Activated CD8-positive, alpha-beta memory T cell treated with anti-CD3 and anti-CD28 coated beads, Interleukin-2, amount 50 U/mL, for 48 hours (primary cell): Measurements from ENCODE around the gene SYT1.
"Not testable (repeated sequence)": the region's sequence is repeated elsewhere in the genome, so short reads cannot be mapped to it uniquely, and the experiment has no call there.

Source experiments
- DNase-seq: peaks from one replicate; pipeline ENCODE4 v3.0.0-alpha.2; 2020

The SYT1 gene

DNA sequence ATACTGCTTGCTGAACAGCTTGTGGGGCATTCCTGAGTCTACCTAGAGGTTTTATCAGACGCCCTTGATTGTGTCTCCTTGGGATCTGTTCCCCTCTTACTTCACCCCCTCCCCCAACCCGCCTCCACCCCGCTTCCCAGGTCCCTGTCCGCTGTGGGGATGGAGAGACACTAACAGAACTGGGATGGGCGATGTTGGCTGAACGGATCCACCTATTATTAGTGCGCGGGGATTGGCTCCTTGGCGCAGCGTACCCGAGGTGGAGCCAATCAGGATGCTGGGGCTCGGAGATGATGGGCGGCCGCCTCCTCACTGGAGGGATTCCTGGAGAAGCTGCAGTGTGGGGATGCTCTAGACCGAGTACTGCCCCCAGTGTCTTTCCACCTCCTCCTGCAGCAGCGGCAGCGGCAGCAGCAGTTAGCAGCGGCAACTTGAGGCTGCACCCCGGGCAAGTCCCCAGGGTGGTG, at the start of gene SYT1:
TSS of gene SYT1 (plus strand) at position 372 of the 467 bp plus-strand sequence.
- no peak for DNase-seq

- DNase-seq, result no peak
Observed at GRCh38 chr12:78818487-78818886, 46.1 kb upstream of the SYT1 start.

- DNase-seq, result no peak
Observed at GRCh38 chr12:78820946-78821345, 43.6 kb upstream of the SYT1 start.

- no peak for DNase-seq
Observed at GRCh38 chr12:78824918-78825317, 39.7 kb upstream of the SYT1 start.

- DNase-seq, result no peak
Observed at GRCh38 chr12:78829690-78830089, 34.9 kb upstream of the SYT1 start.

DNA sequence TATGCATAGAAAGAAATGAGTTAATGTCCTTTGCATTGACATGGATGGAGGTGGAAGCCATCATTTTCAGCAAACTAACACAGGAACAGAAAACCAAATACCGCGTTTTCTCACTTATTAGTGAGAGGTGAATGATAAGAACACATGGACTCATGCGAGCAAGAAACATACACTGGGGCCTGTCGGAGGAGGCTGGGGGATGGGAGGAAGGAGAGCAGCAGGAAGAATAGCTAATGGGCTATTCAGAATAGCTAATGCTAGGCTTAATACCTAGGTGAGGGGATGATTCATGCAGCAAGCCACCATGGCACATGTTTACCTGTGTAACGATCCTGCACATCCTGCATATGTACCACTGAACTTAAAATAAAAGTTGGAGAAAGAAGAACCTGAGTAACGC, 29.1 kb upstream of the SYT1 start:
- DNase-seq, result no peak

GRCh38 chr12:78840518-78841019, 24.0 kb upstream of the SYT1 start:
- DNase-seq, result not testable (repeated sequence)

- no peak for DNase-seq
Observed at GRCh38 chr12:78853231-78853630, 11.3 kb upstream of the SYT1 start.

- DNase-seq, result no peak
Observed at GRCh38 chr12:78863482-78864402, 832 bp upstream of the SYT1 start.

GRCh38 chr12:78864870-78865463, 393 bp downstream of the SYT1 start:
- no peak for DNase-seq

DNA sequence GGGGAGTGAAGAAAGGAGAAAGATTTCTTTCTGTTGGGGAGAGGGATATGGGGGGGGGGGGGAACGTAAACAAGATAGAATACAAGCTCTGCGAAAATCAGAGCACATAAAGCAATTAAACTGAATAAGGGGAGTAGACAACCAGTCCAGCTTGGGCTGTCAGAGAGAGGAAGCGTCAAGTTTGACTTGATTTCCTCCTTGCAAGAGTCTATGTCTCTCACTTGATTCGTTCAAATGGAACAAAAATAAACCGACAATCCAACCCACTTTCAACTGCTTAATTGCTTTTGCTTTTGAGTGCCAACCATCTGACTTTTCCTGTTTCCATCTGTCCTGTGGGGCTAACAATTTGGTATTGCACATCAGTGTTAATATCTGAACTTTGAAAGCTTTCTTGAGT, 942 bp downstream of the SYT1 start:
- no peak for DNase-seq

DNA sequence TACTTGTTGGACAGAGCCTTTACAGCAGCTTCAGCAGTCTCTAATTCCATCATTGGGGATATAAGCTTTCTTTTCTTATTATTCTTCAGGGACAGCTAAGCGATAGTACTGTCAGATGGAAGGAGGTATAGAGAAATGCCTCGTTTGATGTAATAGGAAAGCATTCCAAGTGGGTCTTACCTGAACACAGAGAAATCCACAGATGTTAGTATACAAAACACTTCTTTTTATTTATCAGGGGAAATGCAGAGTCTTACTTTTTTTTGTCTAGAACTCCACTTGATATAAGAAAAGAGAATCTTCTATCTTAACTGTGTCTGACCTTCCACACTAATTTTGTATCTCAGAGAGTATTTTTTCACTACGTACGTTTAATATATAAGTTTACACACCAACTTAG, 1.9 kb downstream of the SYT1 start:
- no peak for DNase-seq

DNA sequence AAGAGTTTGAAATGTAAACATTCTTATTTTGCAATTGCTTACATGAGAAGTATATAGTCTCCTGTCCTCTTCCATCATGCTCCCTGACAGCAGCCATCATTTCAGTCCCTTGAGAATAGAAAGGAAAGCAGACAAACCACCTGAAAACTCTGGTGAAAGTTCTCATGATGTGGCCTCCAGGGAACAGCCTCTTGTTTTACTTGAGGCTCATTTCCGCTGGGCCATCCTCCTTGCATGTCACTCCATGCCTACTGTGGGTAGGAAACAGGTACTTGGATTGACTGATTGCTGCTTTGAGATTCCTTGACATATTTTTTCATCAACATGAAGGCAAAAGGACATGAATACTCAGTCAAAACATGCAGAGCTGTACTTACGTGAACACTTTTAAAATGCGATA, 6.0 kb downstream of the SYT1 start:
- DNase-seq, result no peak

GRCh38 chr12:78871566-78871965, 7.0 kb downstream of the SYT1 start:
- DNase-seq, result no peak

DNA sequence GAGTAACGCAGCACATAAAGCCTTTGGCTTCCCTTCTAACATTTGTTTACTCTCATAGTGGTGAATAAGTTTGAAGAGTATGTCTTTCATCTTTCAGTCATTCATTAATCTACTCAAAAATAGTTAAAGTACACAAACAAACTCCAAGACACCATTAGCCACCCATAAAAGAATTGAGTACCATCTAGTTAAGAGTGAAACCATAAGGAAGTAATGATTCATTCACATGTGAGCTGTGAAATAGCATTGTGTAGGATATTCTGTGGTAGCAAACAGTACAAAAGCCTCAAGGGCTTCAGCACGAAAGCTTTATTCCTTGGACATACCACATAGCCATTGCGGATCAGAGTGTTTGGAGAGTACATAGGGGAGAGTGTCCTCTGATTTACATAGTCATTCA, 13.9 kb downstream of the SYT1 start:
- DNase-seq, result no peak

DNA sequence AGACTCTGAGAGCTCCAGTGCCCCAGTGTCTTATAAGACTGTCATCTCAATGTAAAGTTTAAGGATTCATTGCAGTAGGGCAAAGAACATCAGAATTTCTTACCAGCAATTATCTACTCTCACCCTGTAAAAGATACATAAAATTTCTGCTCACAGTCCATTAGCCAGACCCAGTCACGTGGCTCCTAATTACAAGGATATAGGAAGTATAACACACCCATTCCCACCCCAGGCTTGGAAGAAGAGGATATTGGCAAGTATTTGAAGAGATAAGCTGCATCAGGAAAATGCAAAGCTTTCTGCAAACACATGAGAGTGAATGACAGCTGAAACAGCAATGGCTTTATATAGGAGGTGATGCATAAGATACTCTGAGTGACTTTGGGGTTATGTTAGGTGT, 14.3 kb downstream of the SYT1 start:
- no peak for DNase-seq

GRCh38 chr12:78880078-78880477, 15.5 kb downstream of the SYT1 start:
- no peak for DNase-seq

GRCh38 chr12:78881685-78882084, 17.1 kb downstream of the SYT1 start:
- DNase-seq, result no peak

GRCh38 chr12:78885466-78885865, 20.9 kb downstream of the SYT1 start:
- no peak for DNase-seq

DNA sequence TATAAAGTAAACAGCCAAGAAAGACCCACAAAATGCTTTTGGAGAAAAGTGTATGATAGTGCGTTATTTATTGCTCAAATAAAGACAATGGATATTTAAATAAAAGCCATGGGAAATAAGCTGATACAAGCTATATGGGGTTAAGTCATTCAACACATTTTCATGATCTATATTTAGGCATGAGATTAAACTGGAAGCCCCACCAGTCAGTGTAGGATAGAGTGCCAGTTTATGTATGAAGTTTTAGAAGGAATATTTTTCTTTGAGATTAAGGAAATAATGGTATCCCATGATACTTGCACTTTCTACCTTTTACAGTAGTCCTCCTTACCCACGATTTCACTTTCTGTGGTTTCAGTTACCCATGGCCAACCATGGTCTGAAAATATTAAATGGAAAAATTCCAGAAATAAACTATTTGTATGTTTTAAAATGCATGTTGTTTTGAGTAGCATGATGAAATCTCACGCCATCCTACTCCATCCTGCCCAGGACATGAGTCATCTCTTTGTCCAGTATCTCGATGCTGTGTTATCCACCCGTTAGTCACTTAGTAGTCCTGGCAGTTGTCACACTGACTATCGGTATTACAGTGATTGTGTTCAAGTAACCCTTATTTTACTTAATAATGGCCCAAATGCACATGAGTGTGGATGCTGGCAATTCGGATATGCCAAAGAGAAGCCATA, 22.3 kb downstream of the SYT1 start:
- DNase-seq, result no peak

- no peak for DNase-seq
Observed at GRCh38 chr12:78887444-78887843, 22.9 kb downstream of the SYT1 start.

DNA sequence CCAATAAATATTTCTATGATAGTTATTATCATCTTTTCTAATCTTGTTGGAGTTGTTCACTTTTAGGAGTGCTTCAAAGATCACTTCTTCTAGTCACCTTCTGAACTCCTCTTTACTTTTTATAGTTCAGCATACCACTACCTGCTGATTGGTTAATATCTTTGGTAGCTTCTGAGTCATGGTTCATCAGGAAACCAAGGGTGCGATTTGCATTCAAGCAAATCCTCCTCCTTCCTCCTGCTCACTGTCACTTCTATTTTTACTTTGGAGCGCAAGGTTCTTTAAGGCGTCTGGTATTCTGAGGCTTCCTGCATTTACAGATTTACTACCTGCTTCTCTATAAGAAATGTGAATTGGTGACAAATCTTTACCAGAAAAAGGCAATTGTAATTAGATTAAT, 24.0 kb downstream of the SYT1 start:
- DNase-seq, result no peak

DNA sequence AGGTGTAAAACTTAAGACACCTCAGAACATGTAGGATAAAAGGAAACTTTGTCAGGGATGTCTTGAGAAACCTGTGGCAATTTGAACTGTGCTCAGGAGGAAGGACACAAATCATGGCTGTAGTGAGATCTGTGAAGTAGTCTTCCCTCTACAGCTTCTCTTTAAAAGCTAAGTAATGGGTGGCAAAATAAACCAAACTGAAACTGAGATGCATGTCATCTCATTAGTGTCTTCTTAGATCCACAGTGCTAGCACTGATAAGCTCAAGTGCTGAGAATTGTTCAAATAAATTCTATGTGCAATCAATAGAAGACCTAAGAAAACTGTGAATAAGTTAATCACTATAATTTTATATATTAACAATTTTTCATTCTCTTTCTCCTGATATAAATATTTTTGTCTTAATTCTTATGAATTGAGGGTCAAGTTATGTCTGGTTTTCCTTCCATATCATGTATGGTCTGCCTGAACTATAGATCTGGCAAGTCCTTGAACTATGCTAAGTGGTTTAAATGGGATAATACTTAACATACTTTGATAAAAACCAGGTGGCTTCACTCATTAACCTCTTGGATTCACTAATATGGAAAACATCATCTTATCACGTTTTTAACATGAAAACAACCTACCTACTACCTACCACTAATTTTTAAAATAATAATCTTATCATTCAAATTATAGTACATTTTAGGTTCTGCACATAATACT, 27.2 kb downstream of the SYT1 start:
- DNase-seq, result no peak
